T-helper 9 cell (primary cell): ENCODE data around the gene CFAP90.

Experiments
- DNase-seq: peaks from one replicate; pipeline ENCODE4 v3.0.0-alpha.2; 2020

Gene CFAP90

GRCh38 chr5:7867260-7867659, 16.3 kb upstream of the CFAP90 start:
- DNase-seq = no peak

GRCh38 chr5:7866196-7866595, 15.3 kb upstream of the CFAP90 start:
- no peak for DNase-seq

DNA sequence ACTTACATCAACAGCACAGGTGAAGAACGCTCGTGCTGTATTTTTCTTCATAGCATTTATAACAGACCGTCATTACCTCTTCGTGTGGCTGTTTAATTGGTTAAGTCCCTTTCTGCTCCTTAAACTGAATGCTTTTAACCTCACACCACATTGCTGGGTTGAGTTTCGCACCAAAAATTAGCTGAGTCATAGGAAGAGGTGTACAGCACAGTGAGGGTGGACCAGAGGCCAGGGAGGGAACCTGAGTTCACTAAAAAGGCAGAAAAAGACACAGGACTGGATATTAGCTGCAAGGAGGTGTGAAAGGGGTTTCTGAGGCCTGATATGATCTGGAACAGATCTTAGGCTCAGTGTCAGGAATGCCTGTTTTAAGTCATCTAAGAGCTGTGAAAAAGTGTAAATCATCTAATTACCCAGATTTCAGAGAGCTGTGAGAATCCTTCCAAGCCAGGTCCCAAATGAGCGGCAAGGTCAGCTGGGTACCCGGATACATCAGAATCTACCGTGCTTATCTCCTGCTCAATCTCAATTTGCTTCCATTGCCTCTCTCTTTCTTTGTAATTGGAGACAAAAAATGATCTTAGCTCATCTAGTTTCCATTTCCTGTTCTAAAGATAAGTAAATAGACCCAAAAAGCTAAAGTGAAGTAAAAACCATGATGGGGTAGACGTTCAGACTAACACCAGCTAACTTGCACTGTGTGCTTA, 7.1 kb upstream of the CFAP90 start:
- DNase-seq = no peak

DNA sequence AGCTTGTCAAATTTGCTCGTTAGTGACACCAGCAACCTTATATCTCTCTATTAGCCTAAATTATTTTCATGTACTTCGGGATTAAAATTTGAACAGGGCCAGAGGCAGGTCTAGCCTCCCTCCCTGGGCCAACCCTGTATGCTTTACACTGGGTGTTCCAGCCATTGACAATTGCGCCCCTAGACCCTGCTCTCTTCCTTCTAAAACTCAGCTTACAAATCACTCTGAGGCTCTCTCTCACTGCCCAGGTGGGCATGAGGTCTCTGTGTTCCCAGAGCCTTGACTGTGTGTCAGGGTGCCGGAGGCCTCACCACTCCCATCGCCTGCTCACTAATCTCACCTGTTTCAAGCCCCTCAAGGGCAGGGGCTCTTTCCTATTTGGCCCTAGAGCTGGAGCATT, 6.4 kb upstream of the CFAP90 start:
- no peak for DNase-seq

DNA sequence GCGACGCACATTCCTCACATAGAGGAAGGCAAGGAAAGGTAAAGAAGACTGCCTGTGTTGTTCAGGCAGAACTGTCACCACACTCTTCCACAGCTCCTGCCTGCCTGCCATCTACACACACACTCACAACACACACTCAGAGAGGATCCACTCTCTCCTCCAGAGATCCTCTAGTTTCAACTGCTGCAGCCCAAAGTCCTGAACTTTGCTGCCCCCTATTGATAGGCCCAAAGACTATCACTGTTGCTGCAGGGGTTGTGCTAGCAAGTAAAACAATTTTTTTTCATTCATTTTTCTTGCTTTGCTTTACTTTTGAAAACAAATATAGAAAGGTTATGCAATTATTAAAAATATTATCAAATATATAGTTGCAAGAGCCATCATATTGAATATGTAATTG, 5.9 kb upstream of the CFAP90 start:
- no peak for DNase-seq

DNA sequence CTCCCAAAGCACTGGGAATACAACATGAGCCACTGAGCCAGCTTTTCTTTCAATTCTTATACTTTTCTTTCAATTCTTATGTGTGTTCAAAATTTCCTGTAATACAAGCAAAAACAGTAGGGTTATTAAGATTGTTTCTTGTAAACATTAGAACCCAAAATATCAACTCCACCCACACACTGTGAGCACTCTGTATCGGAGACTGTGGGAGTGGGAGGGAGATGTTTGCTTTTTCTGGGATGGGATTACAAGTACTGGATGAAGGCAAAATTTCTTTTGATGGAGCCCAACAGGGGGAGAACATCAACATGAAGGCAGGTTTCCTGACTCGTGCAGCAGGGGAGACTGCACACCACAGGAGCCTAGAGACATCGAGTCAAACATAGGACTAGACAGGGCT, 4.7 kb upstream of the CFAP90 start:
- DNase-seq = no peak

DNA sequence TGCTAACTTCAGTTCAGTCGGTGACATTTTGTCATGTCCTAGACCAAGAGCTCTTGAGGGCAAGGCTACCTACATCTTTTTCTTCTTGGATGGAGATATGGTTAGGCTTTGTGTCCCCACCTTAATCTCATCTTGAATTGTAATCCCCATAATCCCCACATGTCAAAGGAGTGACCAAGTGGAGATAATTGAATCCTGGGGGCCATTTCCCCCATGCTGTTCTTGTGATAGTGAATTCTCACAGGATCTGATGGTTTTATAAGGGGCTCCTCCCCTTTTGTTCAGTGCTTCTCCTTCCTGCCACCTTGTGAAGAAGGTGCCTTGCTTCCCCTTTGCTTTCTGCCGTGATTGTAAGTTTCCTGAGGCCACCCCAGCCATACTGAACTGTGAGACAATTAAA, 2.1 kb upstream of the CFAP90 start:
- DNase-seq = no peak

DNA sequence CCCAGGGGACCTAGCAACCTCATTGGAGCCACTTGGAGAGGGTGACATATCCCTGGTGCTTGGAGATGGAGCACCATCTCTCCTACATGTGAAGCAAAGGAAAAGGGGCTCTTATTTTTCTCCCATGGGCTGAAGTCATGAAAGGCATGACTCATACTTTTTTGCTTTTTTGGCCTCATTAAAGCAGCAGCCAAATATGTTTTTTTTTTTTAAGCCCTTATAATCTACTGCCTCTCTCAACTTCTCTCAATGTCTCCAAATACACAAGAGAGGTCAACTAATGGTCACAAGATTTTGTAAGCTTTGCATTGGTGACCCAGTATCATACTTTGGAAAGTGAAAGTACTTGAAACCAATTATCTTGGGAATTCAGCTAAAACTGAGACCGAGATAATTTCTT, 1.6 kb upstream of the CFAP90 start:
- no peak for DNase-seq

DNA sequence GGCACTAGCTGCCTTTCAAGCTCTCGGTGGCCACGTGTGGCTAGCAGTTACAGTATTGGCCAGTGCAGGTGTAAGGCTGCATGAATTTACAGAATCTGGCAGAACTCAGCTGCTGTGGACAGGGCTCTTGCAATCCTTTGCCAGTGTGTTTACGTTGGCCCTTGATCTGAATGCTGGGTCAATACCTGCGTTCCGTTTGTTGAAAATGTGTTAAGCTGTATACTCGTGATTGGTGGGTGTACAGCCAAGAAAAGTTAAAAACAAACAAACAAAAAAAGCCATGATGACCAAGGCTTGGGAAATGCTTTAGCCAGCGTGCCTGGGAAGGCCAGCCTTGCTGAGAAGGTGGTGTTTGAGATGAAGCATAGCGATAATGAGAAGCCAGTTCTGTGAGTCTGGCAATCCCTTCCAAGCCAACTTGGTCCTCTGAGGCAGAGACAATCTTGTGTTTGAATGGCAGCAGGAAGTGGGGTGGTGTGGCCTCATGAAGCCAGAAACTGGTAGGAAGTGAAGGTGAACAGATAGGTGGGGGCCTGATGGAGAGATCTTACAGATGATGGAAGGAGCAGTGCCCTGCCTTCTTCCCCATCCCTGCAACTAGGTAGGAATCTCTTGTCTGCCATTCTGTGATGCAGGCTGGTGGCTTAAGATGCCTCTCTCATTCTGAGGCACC, 820 bp upstream of the CFAP90 start:
- no peak for DNase-seq

GRCh38 chr5:7851240-7851592, 283 bp upstream of the CFAP90 start:
- DNase-seq = no peak

DNA sequence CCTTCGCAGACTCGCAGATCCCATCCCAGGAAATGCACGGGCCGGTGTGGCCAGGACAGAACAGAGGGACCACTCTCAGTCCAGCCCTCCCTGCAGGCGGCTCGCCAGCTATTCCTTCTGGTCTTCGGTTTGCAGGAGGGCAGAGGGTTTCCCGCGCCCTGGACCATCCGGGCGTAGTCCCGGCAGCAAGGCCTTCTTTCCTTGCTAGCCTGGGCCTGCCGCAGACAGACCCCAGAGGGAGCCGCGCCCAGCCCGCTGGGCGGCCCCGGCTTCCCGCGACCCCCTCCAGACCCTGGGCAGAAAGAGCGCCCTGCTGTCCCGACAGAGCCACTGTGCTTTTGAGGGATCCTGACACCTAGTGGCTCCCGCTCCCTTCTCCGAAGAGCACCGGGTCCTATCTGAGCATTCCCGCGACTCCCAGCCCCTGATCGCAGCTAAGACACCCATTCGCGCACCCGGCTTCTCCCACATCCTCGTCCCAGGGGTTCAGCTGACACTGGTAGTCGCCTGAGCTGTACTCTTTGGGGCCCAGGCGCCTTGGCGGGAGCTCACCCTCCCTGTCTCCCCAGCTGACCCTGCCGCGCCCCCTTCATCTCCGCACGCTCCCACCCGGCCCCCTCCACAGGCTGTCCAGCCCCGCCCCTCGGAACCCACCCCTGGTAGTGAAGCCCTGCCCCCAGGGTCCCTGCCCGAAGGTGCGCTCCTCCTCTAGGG, 1.1 kb downstream of the CFAP90 start:
- DNase-seq = no peak

DNA sequence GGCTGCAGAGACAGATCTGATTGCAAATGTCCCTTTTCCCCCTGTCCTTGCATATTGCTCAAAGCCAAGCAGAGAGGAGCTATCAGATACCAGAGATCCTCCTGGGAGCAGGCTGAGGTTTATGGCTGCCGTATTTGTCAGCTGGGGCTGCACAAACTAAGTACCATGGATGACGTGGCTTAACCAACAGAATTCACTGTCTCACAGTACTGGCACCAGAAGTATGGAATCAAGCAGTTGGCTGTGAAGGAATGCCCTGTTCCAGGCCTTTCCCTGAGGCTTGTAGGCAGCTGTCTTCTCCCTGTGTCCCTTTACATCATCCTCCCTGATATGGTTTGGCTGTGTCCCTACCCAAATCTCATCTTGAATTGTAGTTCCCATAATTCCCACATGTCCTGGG, 2.6 kb downstream of the CFAP90 start:
- no peak for DNase-seq

DNA sequence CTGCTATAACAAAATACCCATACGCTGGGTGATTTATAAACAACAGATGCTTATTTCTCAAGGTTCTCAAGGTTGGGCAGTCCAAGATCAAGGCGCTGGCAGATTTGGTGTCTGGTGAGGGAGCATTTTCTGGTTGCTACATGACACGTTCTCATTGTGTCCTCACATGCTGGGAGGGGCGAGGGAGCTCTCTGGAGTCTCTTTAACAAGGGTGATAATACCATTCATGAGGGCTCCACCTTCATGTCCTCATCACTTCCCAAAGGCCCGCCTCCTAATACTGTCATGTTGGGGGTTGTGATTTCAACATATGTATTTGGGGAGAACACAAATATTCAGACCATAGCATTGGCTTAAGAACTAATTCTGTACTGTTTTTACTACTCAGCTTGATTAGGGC, 4.6 kb downstream of the CFAP90 start:
- DNase-seq = no peak

- DNase-seq = no peak
These were observed 5.4 kb downstream of the CFAP90 start for GRCh38 chr5:7845557-7845956.

- no peak for DNase-seq
These were observed 6.0 kb downstream of the CFAP90 start for GRCh38 chr5:7844901-7845300.

- DNase-seq = no peak
These were observed 8.4 kb downstream of the CFAP90 start for GRCh38 chr5:7842531-7842930.

- no peak for DNase-seq
These were observed 13.5 kb downstream of the CFAP90 start for GRCh38 chr5:7837403-7837802.

DNA sequence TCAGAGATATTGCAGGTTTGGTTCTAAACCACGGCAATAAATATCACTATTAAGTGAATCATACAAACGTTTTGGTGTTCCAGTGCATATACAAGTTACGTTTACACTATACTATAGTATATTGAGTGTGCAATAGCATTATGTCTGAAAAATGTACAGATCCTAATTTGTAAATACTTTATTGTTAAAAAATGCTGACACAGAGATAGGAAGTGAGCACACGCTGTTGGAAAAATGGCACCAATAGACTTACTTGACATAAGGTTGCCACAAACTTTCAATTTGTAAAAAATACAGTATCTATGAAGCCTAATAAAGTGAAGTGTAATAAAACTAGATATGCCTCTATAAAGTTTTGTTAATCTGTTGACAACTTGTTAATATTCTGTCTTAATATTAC, 16.0 kb downstream of the CFAP90 start:
- no peak for DNase-seq

GRCh38 chr5:7828269-7828668, 22.7 kb downstream of the CFAP90 start:
- no peak for DNase-seq

DNA sequence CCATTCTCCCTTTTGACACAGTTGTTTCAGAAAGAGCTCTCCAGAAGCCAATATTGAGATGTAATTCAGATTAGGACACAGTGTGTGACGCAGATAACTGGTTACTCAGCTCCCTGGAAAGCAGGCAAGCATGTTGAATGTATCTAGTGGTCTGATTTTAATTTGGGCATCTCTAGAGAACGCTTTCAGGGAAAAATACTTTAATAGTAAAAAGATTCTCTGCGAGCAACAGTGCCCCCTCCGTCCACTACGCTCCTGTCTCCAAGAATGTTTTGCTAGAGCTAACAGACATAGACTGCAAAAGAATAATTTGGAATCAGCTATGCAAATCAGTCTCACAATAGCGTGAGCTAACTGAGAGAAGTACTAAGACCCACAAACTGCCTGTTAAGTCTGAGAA, 23.3 kb downstream of the CFAP90 start:
- no peak for DNase-seq

DNA sequence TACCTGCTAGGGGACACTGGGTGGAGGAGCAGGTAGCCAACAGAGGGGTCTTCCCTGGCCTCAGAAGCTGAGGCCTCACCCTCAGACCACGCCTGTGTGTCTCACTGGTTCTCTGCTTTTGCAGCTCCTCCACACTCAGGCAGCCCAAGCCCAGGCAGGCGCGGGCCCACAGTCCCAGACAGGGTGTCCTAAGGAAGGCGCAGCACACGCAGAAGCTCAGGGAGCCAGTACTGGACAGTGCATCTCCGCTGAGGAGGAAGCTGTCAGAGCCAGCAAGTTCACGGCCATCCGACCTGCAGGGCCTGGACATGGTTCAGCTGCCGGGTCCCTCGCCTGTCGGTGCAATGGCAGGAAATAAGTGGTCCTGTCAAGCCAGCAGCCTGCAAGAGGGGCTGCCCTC, 25.3 kb downstream of the CFAP90 start:
- no peak for DNase-seq

GRCh38 chr5:7824995-7825394, 25.9 kb downstream of the CFAP90 start:
- DNase-seq = no peak

DNA sequence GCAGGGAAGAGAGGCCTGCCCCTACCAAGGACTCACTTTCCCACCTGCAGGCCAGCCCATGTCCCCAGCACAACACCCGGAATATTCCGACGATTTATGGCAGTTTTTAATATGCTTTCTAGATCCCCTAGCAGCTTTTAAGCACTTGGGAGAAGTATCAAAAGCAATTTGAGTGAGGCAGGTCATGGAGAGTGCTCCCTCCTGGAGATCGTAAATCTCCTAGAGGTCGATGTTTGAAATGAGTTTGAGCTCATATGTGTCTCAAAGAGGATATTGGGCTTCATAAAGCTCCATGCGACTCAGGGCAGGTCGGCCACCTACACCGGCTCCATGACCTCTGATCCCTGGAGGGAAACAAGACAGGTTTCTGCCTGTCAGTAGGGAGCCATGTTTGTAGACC, 27.3 kb downstream of the CFAP90 start:
- no peak for DNase-seq

DNA sequence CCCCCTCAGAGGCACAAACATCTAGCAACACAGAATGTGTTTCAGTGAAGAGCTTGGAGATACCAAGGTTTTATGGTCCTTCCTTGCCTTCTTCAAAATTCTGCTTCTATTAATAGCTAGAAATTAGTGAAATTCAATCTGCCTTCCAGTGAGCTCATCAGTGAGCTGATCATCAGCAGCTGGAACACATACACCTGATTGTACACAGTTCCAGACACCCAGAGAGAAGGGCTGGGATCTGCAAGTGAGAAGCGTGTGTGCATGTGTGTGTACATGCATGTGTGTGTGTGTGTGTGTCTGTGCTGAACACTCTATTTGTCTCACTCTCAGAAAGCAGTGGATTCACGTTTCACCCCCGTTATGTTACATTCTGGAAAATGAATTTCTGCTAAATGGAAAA, 28.5 kb downstream of the CFAP90 start:
- DNase-seq = no peak

DNA sequence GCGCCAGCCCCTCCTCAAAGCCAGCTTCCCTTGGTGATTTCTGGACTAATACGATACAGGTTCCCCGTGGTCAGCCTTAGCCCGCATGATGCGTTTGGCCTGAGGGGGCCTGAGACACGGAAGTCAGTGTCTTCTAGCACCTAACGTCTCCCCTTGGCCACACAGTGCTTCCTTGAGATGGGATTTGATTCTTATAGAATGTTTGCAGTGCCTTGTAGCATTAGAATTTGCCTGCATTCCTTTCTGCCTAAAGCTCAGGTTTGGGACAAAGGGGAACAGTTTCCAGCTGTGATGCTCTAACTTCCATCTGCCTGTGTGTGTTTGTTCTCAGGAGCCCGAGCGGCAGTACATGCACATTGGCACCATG, 34.4 kb downstream of the CFAP90 start:
- no peak for DNase-seq
